Cardiac fibroblast (primary cell): ENCODE results near the gene EML3.
"Not testable (repeated sequence)": the region's sequence is repeated elsewhere in the genome, so short reads cannot be mapped to it uniquely, and the experiment has no call there.

Experiments used
- DNase-seq, 2 donors: peaks; one replicate each; pipeline versions ENCODE4 v3.0.0 to v3.0.0-alpha.2; 2010; ENCODE audit warnings: low read depth in 2 of 2
- H3K4me3 ChIP-seq, 2 donors: replicated peaks in 1 of 2; 1 replicate in 1 of 2; 2 replicates in 1 of 2; pipeline ENCODE4 v1.5.1; 2011; ENCODE audit warnings: low read depth in 2 of 2, low read length in 2 of 2, mild to moderate bottlenecking in 2 of 2, moderate library complexity in 1 of 2
- CTCF ChIP-seq: IDR thresholded peaks from one replicate; pipeline ENCODE4 v1.5.1; 2011; ENCODE audit warnings: low read depth, mild to moderate bottlenecking, low read length, inconsistent platforms

The EML3 gene

DNA sequence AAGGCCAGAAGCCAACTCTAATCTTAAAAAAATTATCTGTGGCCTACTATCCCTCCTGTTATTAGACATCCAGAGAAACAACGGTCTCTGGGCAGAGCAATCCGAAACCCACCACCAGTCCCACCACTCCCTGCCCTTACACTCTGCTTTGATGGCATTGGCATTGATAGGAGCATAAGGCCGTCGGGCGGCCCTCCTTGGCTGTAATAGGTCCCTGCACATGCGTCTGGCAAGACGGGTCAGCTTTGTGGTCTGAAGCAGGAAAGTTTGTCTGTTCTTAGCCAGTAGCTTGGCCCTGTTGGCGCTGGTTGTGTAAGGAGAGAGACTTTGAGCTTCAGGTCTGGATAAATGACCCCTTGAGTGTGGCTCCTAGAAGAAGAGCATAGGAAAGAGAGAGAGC is 17.5 kb downstream of the EML3 start:
- no peak for TF ChIP-seq CTCF
- no peak for DNase-seq
- no peak overlapping the region for H3K4me3 ChIP-seq

GRCh38 chr11:62593434-62594044 is 19.0 kb downstream of the EML3 start:
- peak; percentile 66 for TF ChIP-seq CTCF
- DNase-seq: peak; percentile 83 to 86
- H3K4me3 ChIP-seq: no peak overlapping the region

DNA sequence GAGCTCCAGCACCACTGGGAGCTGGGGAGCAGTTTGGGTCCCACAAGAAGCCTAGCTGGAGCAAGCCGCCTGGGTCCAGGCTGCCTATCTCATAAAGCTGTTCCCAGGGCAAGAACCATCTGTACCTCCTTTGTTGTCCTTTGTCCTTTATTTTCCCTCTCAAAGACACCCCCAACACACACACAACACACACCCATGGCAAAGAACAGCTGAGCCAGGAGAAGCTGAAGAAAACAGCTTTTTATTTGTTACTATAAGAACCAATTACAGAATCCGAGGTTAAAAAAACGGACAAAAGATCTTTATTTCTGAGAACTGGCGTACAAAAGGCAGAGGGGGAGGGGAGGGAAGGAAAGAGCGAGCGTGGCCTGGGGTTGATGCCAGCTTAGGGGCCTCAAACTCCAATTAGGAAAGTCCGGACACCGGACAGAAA is 19.6 kb downstream of the EML3 start:
- no peak overlapping the region for H3K4me3 ChIP-seq
- no peak for TF ChIP-seq CTCF
- no peak for DNase-seq

GRCh38 chr11:62592146-62592815 is 20.3 kb downstream of the EML3 start:
- peak overlapping the region; percentile 60 to 74 for H3K4me3 ChIP-seq
- DNase-seq: no peak
- TF ChIP-seq CTCF: no peak

DNA sequence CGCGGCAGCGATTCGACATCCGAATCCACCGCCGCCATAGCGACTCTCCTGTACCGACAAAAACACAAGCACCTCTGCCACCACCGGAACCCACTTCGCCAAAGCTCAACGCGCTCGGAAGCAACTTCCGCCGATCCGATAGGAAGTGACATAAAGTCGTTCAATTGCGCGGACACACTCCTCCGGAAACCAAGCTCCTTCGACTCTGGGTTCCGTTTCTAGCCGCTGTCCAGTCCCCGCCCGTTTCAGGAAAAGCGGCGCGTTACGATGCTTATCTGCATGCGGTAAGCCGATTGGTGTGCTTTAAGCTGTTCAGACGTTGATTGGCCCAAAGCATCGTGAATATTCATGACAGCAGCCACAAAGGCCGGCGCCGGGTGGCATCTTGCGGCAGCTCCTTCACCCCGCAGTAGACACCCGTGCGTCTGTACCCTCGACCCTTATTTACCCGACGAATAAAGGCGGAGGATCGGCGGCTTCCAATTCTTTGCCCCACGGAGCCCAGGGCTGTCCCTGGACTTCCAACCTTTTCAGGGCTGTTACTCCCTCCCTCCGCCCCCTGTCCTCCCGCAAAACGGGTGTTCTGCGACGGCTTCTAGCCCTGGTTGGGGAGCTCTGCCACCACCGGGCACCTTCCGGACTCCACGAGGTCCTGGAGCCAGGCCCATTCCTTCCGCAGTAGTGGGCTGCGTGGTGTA is 21.0 kb downstream of the EML3 start, which contains the start of gene TUT1:
TSS of gene TUT1 (minus strand) at position 76 of the 698 bp plus-strand sequence. CDS start at position 38, 38 bp downstream.
- peak; percentile 99 to 100 for DNase-seq
- peak within 1 kb of the TSS; percentile 74 to 84 for H3K4me3 ChIP-seq
- TF ChIP-seq CTCF: no peak

DNA sequence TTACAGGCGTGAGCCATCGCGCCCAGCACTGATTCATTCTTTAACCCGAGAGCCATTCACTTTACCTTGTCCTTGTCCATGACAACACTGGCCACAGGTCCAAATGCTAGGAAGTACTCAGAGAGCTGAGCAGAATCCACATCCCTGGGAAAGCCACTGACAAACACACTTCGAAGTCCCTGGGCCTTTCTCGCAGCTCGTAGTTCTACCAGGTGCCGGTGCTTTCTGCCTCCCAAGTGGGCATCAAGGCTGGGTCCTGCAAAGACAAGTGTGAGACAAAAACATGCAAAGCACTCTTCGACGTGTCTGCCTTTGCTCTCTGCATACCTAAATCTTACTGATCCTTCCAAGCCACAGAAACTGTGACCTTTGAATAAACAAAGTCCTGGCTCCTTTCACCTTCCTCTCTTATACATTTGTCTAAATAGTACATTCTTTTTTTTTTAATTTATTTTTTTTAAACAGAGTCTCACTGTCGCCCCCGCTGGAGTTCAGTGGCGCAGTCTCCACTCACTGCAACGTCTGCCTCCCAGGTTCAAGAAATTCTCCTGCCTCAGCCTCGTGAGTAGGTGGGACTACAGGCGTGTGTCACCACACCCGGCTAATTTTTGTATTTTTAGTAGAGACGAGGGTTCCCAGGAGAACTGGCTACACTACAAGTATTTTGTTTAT is 23.5 kb downstream of the EML3 start:
- no peak overlapping the region for H3K4me3 ChIP-seq
- DNase-seq: peak in 1 of 2 donors; percentile 48
- TF ChIP-seq CTCF: peak; percentile 37

GRCh38 chr11:62585356-62585755 is 27.2 kb downstream of the EML3 start:
- H3K4me3 ChIP-seq, DNase-seq: not testable (repeated sequence)

- not testable (repeated sequence) for DNase-seq, H3K4me3 ChIP-seq
These were observed 30.8 kb downstream of the EML3 start for GRCh38 chr11:62581735-62582134.
